Stomach (tissue), 4 donors: ENCODE results near the gene PPP4R4.

Experiments used
- POLR2A ChIP-seq, 4 donors: fragments of 450-650 bp; IDR thresholded peaks; one replicate each; pipeline ENCODE4 v1.6.1; 2016; ENCODE audit warnings: antibody characterized with exemption in 4 of 4, control low read depth in 2 of 4, mild to moderate bottlenecking in 1 of 4, moderate library complexity in 1 of 4
- TF ChIP-seq, protein P1 (sequence below), 7 experiments: fragments of 450-650 bp in 4 of 7; fragments of 200-600 bp in 3 of 7; sonication (generic) in 3 of 7; IDR thresholded peaks; one replicate each; pipeline ENCODE4 v1.5.1; 2016 to 2019; ENCODE audit warnings: antibody characterized with exemption in 7 of 7, control low read depth in 2 of 7, mild to moderate bottlenecking in 1 of 7

- TF ChIP-seq, protein P1, sequence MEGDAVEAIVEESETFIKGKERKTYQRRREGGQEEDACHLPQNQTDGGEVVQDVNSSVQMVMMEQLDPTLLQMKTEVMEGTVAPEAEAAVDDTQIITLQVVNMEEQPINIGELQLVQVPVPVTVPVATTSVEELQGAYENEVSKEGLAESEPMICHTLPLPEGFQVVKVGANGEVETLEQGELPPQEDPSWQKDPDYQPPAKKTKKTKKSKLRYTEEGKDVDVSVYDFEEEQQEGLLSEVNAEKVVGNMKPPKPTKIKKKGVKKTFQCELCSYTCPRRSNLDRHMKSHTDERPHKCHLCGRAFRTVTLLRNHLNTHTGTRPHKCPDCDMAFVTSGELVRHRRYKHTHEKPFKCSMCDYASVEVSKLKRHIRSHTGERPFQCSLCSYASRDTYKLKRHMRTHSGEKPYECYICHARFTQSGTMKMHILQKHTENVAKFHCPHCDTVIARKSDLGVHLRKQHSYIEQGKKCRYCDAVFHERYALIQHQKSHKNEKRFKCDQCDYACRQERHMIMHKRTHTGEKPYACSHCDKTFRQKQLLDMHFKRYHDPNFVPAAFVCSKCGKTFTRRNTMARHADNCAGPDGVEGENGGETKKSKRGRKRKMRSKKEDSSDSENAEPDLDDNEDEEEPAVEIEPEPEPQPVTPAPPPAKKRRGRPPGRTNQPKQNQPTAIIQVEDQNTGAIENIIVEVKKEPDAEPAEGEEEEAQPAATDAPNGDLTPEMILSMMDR (IDR thresholded peaks at IDR 0.05) = no peak
- TF ChIP-seq POLR2A (IDR thresholded peaks at IDR 0.05) = no peak
These were observed 20.3 kb upstream of the PPP4R4 start for GRCh38 chr14:94153750-94154342.
